Fibroblast of skin of back (primary cell): ENCODE results near the gene KIF2C.
"Not testable (repeated sequence)": the region's sequence is repeated elsewhere in the genome, so short reads cannot be mapped to it uniquely, and the experiment has no call there.

Experiments
- DNase-seq: peaks from one replicate; pipeline ENCODE4 v3.0.0-alpha.2; 2013

The KIF2C gene

GRCh38 chr1:44775930-44776729, 36.5 kb downstream of the KIF2C start:
- no peak for DNase-seq

DNA sequence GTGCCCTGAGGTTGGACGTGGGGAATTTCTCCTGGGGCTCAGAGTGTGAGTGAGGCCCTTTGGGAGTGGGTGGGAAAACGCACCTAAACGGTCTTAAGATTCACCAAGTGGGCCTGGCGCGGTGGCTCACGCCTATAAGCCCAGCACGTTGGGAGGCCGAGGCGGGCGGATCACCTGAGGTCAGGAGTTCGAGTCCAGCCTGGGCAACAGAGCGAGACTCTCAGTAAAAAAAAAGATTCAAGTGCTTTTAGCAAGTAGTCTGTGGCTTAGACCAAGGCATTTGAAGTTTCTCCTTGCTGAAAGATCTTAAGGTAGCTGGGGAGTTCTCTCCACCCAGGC, 37.1 kb downstream of the KIF2C start:
- DNase-seq = no peak

- no peak for DNase-seq
These were observed 37.9 kb downstream of the KIF2C start for GRCh38 chr1:44777547-44777946.

DNA sequence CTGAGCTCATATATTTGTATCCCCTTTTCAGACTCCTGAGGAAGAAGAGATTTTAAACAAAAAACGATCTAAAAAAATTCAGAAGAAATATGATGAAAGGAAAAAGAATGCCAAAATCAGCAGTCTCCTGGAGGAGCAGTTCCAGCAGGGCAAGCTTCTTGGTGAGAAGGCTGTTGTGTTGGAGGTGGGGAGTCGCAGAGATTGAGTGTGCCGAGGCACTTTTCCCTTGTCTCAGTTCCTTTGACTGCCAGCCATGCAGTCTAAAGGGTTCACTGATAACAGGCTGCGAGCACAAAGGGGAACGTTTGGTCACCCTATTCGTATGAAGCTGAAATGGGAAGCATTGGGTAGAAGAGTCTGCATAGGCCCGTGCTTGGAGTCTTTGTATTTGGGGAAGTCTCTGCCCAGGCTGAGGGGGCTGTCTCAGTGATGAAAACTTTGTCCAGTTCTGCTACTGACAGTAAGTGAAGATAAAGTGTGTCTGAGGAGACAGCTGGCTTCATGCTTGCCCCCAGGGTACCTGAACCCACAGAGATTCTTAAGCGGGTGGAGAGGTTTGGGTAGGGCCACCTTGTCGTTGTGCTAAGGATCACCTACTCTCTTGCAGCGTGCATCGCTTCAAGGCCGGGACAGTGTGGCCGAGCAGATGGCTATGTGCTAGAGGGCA, 38.5 kb downstream of the KIF2C start:
- no peak for DNase-seq

DNA sequence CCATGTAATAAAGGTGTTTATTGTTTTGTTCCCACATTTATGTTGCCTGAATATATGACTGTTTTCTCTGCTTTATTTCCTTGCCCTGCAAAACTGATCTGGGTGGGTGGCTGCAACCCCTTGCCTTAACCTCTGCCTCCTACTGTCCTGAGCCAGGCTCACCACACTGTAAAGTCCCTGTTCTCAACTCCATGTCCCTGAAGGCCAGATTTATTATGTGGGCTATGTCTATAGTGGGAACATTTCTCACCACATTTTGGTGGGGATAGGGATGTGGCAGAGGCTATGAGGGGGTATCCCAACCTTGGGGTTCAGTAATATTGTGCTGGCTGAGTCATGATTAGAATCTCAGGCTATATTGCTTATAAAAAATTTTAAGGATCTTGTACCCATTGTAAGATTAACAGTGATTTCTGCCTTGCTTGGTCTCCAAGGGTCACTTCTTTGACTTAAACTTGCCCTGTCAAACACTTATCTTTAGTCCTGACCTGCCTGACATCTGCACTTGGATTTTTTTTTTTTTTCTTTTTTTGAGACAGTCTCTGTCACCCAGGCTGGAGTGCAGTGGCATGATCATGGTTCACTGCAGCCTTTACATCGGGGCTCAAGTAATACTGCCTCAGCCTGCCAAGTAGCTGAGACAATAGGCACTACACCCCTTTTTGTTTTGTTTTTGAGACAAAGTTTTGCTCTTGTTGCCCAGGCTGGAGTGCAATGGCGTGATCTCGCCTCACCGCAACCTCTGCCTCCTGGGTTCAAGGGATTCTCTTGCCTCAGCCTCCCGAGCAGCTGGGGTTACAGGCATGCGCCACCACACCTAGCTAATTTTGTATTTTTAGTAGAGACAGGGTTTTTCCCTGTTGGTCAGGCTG, 39.3 kb downstream of the KIF2C start:
- no peak for DNase-seq

DNA sequence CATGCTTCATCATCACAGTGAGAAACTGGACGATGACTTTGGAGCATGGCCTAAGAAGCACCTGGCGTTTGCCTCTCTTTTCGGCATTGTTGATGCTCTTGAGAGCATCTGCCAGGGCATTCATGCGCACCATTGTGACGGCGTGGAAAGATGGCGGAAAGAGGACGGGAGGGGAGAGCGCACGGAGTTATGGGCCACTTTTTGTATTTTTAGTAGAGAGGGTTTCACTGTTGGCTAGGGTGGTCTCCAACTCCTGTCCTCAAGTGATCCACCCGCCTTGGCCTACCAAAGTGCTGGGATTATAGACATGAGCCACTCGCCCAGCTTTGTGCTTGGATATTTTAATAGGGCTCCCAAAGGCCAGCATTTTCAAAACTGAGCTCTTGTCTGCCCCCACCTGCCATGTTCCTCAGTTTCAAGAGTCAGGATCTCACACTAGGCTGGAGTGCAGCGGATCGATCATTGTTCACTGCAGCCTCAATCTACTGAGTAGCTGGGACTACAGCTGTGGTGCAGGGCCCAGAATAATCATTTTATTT, 41.0 kb downstream of the KIF2C start:
- DNase-seq = no peak

- DNase-seq = no peak
These were observed 44.1 kb downstream of the KIF2C start for GRCh38 chr1:44783697-44784093.

- no peak for DNase-seq
These were observed 44.7 kb downstream of the KIF2C start for GRCh38 chr1:44784094-44785028.

DNA sequence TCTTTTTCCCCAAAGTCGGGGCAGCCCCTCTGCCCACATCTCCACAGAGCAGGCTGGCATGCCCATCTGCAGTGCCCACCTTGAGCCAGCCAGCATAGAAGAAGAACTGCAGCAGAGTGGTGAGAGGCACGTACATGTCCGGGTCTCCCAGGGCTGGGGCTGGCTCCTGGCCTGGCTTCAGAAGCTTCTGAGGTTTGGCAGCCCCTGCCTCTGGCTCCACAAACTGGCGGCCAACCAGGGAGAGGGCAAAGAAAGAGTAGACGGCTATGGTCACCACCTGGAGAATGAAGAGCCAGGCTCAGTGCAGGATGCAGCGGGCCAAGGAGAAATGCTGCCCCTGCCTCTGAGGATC, 45.4 kb downstream of the KIF2C start:
- no peak for DNase-seq

GRCh38 chr1:44785501-44786137, 46.0 kb downstream of the KIF2C start:
- DNase-seq = no peak

GRCh38 chr1:44786138-44786840, 46.7 kb downstream of the KIF2C start:
- DNase-seq = peak; percentile 56

DNA sequence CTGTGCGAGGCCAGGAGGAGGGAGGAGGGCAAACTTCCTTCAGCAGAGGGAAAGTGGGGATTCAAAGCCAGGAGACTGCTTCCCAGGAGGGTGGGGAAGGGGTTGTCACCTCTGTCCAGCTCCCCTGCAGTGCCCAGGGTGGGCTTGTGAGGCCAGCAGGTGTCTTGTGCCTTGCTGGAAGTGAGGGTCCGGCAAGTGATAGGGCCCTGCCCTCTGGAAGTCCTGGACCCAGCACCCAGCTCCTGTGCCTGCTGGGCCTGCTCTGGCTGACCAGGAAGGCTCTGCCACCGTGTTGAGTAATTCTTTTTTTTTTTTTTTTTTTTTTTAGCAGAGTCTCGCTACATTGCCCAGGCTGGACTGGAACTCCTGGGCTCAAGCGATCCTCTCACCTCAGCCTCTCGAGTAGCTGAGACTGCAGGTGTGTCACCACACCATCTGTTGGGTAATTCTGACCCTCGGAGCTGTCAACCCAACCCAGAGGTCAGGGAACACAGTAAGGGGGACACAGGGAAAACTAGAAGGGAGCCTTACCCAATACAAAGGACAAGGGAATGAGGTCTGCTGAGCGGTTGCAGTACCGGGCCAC, 47.3 kb downstream of the KIF2C start:
- DNase-seq = no peak

DNA sequence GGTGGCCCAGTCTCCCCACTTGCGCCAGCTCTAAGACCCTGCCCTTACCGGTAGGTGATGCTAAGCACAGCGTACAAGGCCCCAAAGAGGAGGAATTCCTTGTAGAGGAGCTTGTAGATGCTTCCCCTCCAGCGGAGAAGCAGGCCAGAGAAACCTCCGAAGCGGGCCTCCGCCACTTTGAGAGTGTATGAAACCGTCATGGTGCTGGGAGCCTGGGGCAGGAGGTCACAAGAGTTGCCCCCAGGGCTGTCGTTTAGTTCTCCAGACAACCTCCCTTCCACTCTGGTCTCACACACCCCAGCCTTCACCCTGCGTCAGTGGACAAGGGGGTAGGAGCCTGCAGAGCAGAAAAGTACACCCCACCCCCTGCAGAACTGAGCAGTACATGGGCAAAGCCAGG, 47.9 kb downstream of the KIF2C start:
- DNase-seq = no peak

DNA sequence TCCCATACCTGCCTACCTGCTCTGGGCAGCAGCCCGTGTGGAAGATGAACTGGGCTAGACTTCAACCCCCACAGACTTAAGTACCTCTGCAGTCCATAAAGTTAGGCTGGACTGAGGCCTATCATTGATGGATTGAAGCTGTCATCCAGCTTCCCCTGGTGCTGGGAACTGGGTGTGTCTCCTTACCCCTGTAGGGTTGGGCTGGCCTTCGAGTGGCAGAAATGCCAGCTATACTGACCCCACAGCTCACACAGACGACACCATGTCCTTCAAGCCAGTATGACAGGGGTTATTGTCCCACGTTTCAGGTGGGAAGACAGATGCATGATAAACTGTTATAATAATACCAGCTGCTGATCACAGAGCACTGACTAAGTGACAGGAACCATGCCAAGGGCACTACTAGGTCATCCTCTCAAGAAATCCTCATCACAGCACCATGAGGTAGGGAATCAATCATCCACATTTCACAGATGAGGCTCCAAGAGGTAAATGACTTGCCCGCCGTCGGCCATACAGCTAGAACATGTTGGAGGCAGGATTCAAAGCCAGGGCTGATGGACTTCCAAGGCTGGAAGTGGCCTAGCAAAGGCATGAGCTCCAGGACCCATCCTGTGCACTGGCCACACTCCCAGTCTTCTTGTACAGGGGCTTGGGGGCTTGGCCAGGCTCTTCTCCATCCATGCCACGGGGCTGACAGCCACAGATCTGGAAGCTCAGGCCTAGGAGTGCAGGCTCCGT, 48.7 kb downstream of the KIF2C start, which contains the start of gene BEST4:
Gene BEST4 (minus strand): TSS at position 51 of the 741 bp plus-strand sequence. CDS start 465 bp downstream, outside the sequence.
- DNase-seq = no peak

DNA sequence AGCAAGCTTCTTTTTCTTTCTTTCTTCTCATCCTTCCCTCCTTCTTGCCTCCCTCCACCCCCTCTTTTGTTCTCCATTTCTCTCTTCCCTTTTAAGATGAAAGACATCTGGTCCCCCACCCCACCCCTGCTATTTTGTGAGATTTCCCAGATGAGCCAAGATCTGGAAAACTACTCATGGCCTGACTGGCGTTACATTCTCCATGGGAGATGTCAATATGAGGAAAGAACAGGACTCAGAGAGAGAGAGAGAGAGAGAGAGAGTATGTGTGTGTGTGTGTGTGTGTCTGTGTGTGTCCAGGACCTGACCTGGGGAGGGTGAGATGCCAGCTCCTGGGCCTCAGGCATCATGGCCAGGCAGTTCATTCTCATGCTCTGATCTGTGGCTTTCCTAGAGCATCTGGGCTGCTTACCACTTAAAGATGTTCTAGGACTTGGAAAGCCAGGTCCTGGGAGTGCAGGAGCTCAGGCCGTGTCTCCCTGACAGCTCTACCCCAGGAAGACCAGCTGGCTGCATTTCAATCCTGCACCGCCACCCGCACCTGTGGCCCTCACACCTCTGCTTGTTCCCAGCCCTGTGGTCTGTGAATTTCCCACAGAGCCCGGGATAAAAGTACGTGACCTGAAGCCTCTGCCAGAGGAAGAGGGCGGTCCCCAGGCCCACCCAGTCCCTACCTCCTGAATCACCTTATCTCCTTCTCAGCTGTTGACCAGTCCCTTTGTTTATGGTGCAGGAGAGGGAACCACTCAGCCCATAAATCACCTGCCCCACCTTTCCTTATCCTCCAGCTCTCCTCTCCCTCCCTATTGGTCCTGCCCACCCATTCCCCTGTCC, 51.5 kb downstream of the KIF2C start:
- DNase-seq = no peak

DNA sequence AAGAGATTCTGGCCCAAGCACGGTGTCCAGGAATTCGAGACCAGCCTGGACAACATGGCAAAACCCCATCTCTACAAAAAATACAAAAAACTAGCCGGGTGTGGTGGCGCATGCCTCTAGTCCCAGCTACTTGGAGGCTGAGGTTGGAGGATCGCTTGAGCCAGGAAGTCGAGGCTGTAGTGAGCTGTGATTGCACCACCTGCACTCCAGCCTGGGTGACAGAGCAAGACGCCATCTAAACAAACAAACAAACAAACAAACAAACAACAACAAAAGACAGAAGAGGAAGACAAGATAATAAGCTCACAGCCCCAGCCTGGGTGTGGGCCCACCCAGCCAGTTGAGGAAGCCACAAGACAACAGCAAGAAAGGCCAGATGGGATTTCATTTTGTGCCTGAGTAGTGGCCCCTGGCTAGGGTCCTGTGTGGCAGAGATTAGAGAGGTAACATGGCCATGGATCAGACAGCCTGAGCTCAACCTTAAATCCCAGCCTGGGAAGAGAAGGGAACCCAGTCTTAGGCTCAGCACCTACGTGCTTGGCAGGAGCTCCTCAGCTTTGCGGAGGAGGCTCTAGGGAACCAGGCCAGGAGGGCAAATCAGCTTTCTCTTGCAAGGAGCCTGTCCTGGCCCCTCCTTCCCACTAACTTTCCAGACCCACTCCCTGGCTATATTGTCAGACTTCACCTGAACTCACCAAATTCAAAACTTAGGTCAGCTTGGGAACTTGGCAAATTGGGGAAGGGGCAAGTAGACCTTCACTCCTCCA, 53.3 kb downstream of the KIF2C start:
- no peak for DNase-seq

DNA sequence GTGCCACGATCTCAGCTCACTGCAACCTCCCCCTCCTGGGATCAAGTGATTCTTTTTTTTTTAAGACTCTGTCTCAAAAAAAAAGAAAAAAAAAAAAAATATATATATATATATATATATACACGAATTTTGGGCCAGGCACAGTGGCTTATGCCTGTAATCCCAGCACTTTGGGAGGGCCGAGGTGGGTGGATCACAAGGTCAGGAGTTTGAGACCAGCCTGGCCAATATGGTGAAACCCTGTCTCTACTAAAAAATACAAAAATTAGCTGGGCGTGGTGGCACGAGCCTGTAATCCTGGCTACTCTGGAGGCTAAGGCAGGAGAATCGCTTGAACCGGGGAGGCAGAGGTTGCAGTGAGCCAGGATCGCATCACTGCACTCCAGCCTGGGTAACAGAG, 58.2 kb downstream of the KIF2C start:
- DNase-seq = not testable (repeated sequence)
